Activated CD4-positive, alpha-beta T cell treated with anti-CD3 and anti-CD28 coated beads, Interleukin-2, amount 10 ng/mL, durations not matched to agents 7 days and 5 days (primary cell): ENCODE data around the gene GNAQ. TPM values are rescaled to one million over a fixed set of nuclear protein-coding genes. Genes with fewer than 3 reads are reported as not detected.

Experiments used
- total RNA-seq, 2 experiments: library from RNA; stranded (reverse); gene quantifications; one replicate each; pipeline ENCODE4 v1.2.3, GENCODE V29; 2021

The GNAQ gene
- total RNA-seq, 2 experiments from 2014 or later: 28.1 to 31.8 TPM

Other genes starting within 250 kb of the GNAQ start
- 10 to 100 TPM; 56.3 to 57.6 TPM for gene CEP78, start 204.3 kb upstream of the GNAQ start, total RNA-seq